Naive thymus-derived CD4-positive, alpha-beta T cell (primary cell): ENCODE results near the gene PGBD5. TPM values are rescaled to one million over a fixed set of nuclear protein-coding genes. Genes with fewer than 3 reads are reported as not detected.

Experiments
- ATAC-seq: fragments of 150-1000 bp; cut with Tn5 transposase; 2 replicates; pipeline ENCODE4 v1.10.0; 2021; ENCODE audit warnings: mild to moderate bottlenecking, moderate library complexity
- CTCF ChIA-PET: fragments of 350-600 bp; sonication (Branson Sonifier 250); formaldehyde crosslinking; loops from one replicate; lab custom pipeline; 2021; ENCODE audit warnings: antibody characterized with exemption; lab: Charles Lee
- POLR2A ChIA-PET: fragments of 350-600 bp; sonication (Branson Sonifier 250); formaldehyde crosslinking; loops from one replicate; lab custom pipeline; 2021; ENCODE audit warnings: antibody characterized with exemption, inconsistent platforms; lab: Charles Lee
- DNase-seq, 9 donors: peaks; one replicate each; pipeline versions ENCODE4 v3.0.0 to v3.0.0-alpha.2; 2020 to 2022; ENCODE audit warnings: mixed read lengths in 1 of 9
- H3K27ac ChIP-seq: one replicate; pipeline ENCODE4 v1.7.0; 2013; ENCODE audit warnings: mild to moderate bottlenecking, low read depth, low read length, moderate library complexity
- H3K27me3 ChIP-seq, 2 donors: one replicate each; pipeline ENCODE4 v1.7.0; 2013; ENCODE audit warnings: low read length in 2 of 2, mild to moderate bottlenecking in 2 of 2, moderate library complexity in 2 of 2; ENCODE audit not compliant: control insufficient read depth in 2 of 2, insufficient read depth in 2 of 2
- H3K36me3 ChIP-seq, 3 experiments: 1 replicate in 2 of 3; 2 replicates in 1 of 3; pipeline ENCODE4 v1.7.0; 2013; ENCODE audit warnings: low read length in 3 of 3, mild to moderate bottlenecking in 3 of 3, moderate library complexity in 1 of 3; ENCODE audit not compliant: insufficient read depth in 3 of 3, control insufficient read depth in 2 of 3
- H3K4me1 ChIP-seq, 2 donors: one replicate each; pipeline ENCODE4 v1.7.0; 2013; ENCODE audit warnings: low read length in 2 of 2, mild to moderate bottlenecking in 2 of 2, moderate library complexity in 1 of 2; ENCODE audit not compliant: control insufficient read depth in 2 of 2, insufficient read depth in 2 of 2
- H3K4me3 ChIP-seq: 2 replicates; pipeline ENCODE4 v1.7.0; 2013; ENCODE audit warnings: mild to moderate bottlenecking, low read length
- H3K9me3 ChIP-seq, 3 experiments: 1 replicate in 2 of 3; 2 replicates in 1 of 3; pipeline ENCODE4 v1.7.0; 2013; ENCODE audit warnings: low read length in 3 of 3; ENCODE audit not compliant: control insufficient read depth in 2 of 3
- H3K27ac Mint-ChIP-seq, 9 donors: one replicate each; pipeline ENCODE4 v1.8.0; 2020 to 2022; ENCODE audit warnings: mixed read lengths in 9 of 9, mild to moderate bottlenecking in 8 of 9, moderate library complexity in 5 of 9, inconsistent platforms in 2 of 9
- H3K27me3 Mint-ChIP-seq, 5 donors: one replicate each; pipeline ENCODE4 v1.8.0; 2021 to 2022; ENCODE audit warnings: mixed read lengths in 5 of 5, mild to moderate bottlenecking in 1 of 5
- H3K36me3 Mint-ChIP-seq, 5 donors: one replicate each; pipeline ENCODE4 v1.8.0; 2020 to 2022; ENCODE audit warnings: mixed read lengths in 5 of 5, mild to moderate bottlenecking in 3 of 5, inconsistent platforms in 1 of 5
- H3K4me1 Mint-ChIP-seq, 7 donors: one replicate each; pipeline ENCODE4 v1.8.0; 2020 to 2022; ENCODE audit warnings: mixed read lengths in 7 of 7, mild to moderate bottlenecking in 3 of 7, inconsistent platforms in 1 of 7
- H3K4me3 Mint-ChIP-seq, 10 donors: one replicate each; pipeline ENCODE4 v1.8.0; 2020 to 2022; ENCODE audit warnings: mild to moderate bottlenecking in 10 of 10, mixed read lengths in 10 of 10, moderate library complexity in 6 of 10, inconsistent platforms in 2 of 10
- H3K9me3 Mint-ChIP-seq, 11 donors: one replicate each; pipeline ENCODE4 v1.8.0; 2020 to 2022; ENCODE audit warnings: mixed read lengths in 11 of 11, mild to moderate bottlenecking in 4 of 11, inconsistent platforms in 1 of 11, moderate library complexity in 1 of 11
- intact Hi-C, 2 donors: fragments of 100-400 bp; cut with micrococcal nuclease; formaldehyde crosslinking; loops; one replicate each; pipeline ENCODE4 v1.15.1; 2023
- polyA plus RNA-seq, 2 donors: library from polyadenylated mRNA; unstranded; fragments of 300-500 nt; fragmentation: Illumina TruSeq; gene quantifications; one replicate each; pipeline ENCODE4 v1.2.3, GENCODE V29; 2021
- total RNA-seq, 6 experiments: library from RNA in 5 of 6; stranded (reverse) in 5 of 6; gene quantifications; 1 replicate in 5 of 6; 2 replicates in 1 of 6; pipeline ENCODE4 v1.2.3 and lab custom pipeline; 2021 to 2026

PGBD5 gene
- total and polyA plus RNA-seq, 7 experiments from 2014 or later: 0.36 TPM; not detected in 6

DNA sequence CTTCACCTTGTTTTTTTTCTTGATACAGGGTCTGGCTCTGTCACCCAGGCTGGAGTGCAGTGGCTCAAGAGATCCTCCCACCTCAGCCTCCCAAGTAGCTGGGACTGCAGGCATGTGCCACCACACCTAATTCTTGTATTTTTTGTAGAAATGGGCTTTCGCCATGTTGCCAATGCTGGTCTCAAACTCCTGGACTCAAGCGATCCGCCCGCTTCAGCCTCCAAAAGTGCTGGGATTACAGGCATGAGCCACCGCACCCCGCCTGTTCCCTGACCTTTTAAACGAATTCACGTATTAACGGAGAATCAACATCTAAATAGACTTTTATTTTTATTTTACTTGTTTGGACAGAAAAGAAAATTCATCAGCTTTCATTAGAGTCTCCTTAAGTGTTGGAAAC is 104.8 kb downstream of the PGBD5 start:
- POLR2A ChIA-PET: no interaction called here
- Mint-ChIP-seq H3K9me3 (no peaks in the 10 kb centered on the region), H3K4me1 (no peaks in the 10 kb centered on the region), H3K27ac (no peak overlapping the region), H3K36me3 (no peaks in the 10 kb centered on the region), H3K27me3 (peaks cover 0 to 8% (median 4%) of the 10 kb centered on the region in 5 donors), H3K4me3 (no peak overlapping the region)
- DNase-seq (no peak), ATAC-seq (no peak)
- no peak overlapping the region for H3K4me3 ChIP-seq
- H3K27me3 ChIP-seq: no peaks in the 10 kb centered on the region
- no peaks in the 10 kb centered on the region for H3K9me3 ChIP-seq
- intact Hi-C loops: no loop called here
- CTCF ChIA-PET: no interaction called here
- H3K27ac ChIP-seq: no peak overlapping the region
- no peaks in the 10 kb centered on the region for H3K36me3 ChIP-seq
- no peaks in the 10 kb centered on the region for H3K4me1 ChIP-seq

DNA sequence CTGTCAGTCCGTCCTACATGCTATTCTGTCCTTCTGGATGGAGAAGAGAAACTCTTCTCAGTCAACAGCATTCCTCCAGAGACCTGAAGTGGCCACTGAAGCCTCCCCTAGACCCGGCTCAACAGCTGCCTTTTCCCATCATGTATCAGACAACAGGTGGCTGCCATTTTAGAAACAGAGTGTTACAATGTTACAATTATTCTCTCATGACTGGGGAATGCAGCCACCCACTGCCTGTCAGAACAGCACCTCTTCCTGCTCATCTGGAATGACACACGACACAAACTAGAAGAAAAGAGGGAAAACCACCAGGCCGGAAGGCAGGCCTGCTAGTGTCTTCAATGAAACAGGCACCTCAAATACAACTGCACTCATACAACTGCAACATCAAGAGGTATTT is 105.3 kb downstream of the PGBD5 start:
- DNase-seq: no peak
- Mint-ChIP-seq H3K27ac (no peak overlapping the region), H3K27me3 (peaks cover 0 to 8% (median 4%) of the 10 kb centered on the region in 5 donors), H3K4me3 (no peak overlapping the region), H3K4me1 (no peaks in the 10 kb centered on the region), H3K36me3 (no peaks in the 10 kb centered on the region), H3K9me3 (no peaks in the 10 kb centered on the region)
- H3K4me3 ChIP-seq: no peak overlapping the region
- no peak overlapping the region for H3K27ac ChIP-seq
- no peaks in the 10 kb centered on the region for H3K27me3 ChIP-seq
- CTCF ChIA-PET: no interaction called here
- POLR2A ChIA-PET: no interaction called here
- intact Hi-C loops: no loop called here
- no peak for ATAC-seq
- H3K4me1 ChIP-seq: no peaks in the 10 kb centered on the region
- no peaks in the 10 kb centered on the region for H3K36me3 ChIP-seq
- H3K9me3 ChIP-seq: no peaks in the 10 kb centered on the region

DNA sequence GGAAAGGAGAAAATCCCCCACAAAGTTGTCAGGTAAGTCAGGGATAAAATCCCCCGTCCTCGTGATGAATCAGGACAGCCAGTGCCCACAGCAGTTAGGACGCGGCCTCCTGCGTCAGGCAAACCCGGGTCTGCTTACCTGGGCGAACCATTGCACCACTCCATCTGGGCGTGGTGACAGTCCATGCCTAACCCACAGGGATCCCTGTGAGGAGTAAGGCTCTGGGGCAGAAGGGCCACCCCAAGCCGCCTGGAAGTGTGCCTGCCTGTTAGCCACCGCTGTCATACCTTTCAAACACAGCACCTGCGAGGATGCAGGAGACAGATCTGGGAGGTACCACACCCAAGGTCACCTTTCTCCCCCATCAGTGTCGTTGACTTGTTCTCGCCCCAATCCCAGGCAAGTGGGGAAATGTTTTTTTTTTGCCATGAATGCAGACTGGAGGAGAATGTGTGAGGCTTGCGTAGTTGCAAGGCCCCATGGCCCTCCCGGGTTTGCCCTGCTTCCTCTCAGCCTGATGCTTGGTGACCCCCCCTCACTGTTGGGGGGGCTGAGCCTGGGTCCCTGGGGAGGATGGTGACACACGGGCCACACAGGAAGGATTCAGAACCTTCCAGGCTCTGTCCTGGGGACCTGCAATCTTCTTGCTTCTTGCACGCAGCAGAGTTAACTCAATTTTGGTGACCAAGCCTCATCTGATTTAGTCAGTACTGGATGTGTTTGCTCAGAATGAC is 107.0 kb downstream of the PGBD5 start:
- H3K4me1 ChIP-seq: no peaks in the 10 kb centered on the region
- intact Hi-C loops: loop anchor here in 1 of 2 donors (10.0 kb wide), 1 partner anchor 114 kb away; no protein-coding TSS in a partner anchor
- ATAC-seq (no peak), DNase-seq (no peak)
- Mint-ChIP-seq H3K9me3 (no peaks in the 10 kb centered on the region), H3K4me3 (no peak overlapping the region), H3K27ac (no peak overlapping the region), H3K27me3 (peaks cover 3 to 8% (median 5%) of the 10 kb centered on the region in 5 donors), H3K4me1 (no peaks in the 10 kb centered on the region), H3K36me3 (no peaks in the 10 kb centered on the region)
- H3K36me3 ChIP-seq: no peaks in the 10 kb centered on the region
- CTCF ChIA-PET: no interaction called here
- no peaks in the 10 kb centered on the region for H3K27me3 ChIP-seq
- H3K27ac ChIP-seq: no peak overlapping the region
- no peaks in the 10 kb centered on the region for H3K9me3 ChIP-seq
- POLR2A ChIA-PET: no interaction called here
- H3K4me3 ChIP-seq: no peak overlapping the region

DNA sequence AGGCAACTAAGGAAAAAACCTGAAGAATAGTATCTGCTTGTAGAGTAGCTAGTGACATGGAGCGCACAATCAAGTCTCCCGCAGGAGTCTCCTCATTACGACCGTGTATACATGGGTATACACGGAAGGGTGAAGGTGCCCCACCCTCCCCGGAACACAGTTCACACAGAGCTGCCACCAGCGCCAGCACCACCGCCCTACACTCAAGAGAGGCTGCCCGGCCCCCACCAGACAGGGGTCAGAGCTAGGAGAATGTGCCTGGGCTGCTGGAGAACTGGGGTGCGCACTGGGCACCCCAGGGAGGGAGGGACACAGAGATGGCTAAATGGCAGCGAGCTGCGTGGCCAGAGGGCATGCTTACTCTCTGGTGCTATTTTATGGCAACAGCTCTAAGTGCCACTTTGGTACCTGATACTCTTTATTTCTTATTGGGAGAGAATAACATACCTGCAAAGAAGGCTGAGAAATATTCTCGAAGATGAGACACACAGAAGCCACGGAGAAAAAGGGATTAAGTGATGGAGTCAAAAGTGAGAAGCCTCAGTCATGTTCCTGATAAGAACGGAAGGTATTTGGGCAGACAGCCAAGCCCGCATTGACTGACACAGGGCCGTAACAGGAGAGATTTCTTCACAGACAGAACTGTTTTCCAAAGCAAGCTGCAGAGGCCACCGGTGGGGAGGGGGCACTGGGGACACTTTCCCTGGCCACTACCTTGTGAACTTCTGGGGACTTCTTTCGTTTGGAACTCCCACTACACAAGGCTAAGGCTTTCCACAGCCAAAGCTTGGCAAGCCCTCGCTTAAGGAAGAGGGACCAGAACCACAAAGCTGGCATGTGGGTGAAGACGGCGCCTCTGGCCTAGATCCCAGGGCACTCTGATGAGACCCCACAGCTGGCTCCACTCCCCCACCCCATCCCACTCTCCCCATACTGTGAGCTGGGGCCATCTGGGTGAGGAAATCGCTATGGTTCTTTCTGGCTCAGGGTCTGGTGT is 108.0 kb downstream of the PGBD5 start:
- ATAC-seq (no peak), DNase-seq (no peak)
- Histone ChIP-seq H3K27ac (no peak overlapping the region), H3K27me3 (no peaks in the 10 kb centered on the region), H3K9me3 (no peaks in the 10 kb centered on the region), H3K36me3 (no peaks in the 10 kb centered on the region), H3K4me1 (no peaks in the 10 kb centered on the region), H3K4me3 (no peak overlapping the region)
- Mint-ChIP-seq H3K36me3 (no peaks in the 10 kb centered on the region), H3K4me3 (no peak overlapping the region), H3K9me3 (no peaks in the 10 kb centered on the region), H3K4me1 (no peaks in the 10 kb centered on the region), H3K27me3 (peaks cover 4 to 9% (median 7%) of the 10 kb centered on the region in 5 donors), H3K27ac (no peak overlapping the region)
- ChIA-PET POLR2A (no interaction called here), CTCF (no interaction called here)
- intact Hi-C loops: loop anchor here in 1 of 2 donors (10.0 kb wide), 1 partner anchor 113 kb away; no protein-coding TSS in a partner anchor

DNA sequence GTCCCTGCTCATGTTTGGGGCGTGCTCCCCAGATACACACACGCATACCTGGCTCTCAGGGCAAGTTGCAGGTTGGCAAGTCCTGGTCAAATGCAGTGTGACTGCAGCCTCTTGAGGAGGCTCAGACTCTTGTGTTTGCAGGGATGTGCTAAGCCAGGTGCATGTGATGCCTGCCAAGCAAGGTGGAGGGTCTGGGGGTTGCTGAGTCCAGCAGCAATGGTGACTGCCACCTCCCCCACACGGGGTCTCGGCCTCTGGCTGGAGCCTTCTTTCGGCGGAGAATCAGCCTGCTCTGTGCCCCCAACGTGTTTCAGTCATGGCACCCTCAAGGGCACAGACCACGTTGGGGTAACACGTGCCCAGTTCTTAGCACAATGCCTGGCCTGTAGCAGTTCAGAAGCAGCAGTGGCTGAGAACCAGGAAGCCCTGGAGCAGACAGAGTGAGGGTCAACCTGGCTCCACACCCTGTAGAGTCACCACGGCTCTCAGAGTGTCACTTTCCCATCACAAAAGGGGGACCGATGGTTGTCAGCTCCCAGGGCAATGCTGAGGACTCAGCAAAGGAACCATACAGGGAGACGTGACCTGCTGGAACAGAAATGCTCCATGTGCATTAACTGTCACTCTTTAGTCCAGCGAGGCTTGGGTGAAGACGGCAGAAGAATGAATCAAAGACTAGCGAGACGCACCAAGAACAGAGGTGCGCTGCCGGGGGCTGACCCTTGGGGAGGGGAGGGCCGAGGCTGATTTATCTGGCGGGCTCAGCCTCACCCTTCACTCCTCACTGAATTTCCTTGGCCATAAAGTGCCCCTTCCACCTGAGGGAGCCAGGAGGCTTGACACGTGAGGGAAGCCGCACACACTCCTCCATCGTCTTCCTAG is 109.0 kb downstream of the PGBD5 start:
- Mint-ChIP-seq H3K36me3 (no peaks in the 10 kb centered on the region), H3K4me1 (no peaks in the 10 kb centered on the region), H3K4me3 (no peak overlapping the region), H3K27ac (no peak overlapping the region), H3K27me3 (peaks cover 4 to 9% (median 8%) of the 10 kb centered on the region in 5 donors), H3K9me3 (no peaks in the 10 kb centered on the region)
- H3K9me3 ChIP-seq: no peaks in the 10 kb centered on the region
- DNase-seq (no peak), ATAC-seq (no peak)
- POLR2A ChIA-PET: interaction anchor here (0.7 kb wide), 1 partner anchor 138 kb away, joined by 3 read pairs; no protein-coding TSS in a partner anchor
- intact Hi-C loops: loop anchor here in 1 of 2 donors (10.0 kb wide), 1 partner anchor 112 kb away; no protein-coding TSS in a partner anchor
- H3K27ac ChIP-seq: no peak overlapping the region
- CTCF ChIA-PET: no interaction called here
- no peaks in the 10 kb centered on the region for H3K27me3 ChIP-seq
- H3K36me3 ChIP-seq: no peaks in the 10 kb centered on the region
- H3K4me1 ChIP-seq: no peaks in the 10 kb centered on the region
- H3K4me3 ChIP-seq: no peak overlapping the region

DNA sequence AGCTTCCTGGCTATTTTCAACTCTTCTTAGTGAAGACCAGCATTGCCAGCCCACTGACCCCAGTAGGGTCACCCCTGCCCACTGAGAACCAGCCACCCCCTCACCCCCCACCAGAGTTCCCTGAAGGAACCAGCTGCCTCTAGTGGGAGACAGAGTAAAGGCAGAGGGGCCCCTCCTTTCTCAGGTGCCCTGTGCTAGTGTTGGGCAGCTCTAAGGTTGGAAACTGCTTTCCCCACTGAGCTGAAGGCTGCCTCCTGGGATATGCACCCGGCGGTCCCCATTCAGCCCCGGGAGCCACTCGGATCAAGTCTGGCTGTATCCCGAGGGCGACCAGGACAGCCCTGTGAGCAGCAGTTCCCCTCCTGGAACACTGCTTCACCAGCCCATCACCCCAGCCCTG is 111.0 kb downstream of the PGBD5 start:
- intact Hi-C loops: loop anchor here in 1 of 2 donors (10.0 kb wide), 1 partner anchor 110 kb away; no protein-coding TSS in a partner anchor
- Mint-ChIP-seq H3K4me1 (peaks cover 2 to 5% (median 4%) of the 10 kb centered on the region in 7 donors), H3K4me3 (no peak overlapping the region), H3K27me3 (peaks cover 5 to 19% (median 11%) of the 10 kb centered on the region in 5 donors), H3K27ac (peak overlapping the region in 1 of 9 donors; percentile 59), H3K36me3 (no peaks in the 10 kb centered on the region), H3K9me3 (no peaks in the 10 kb centered on the region)
- H3K36me3 ChIP-seq: no peaks in the 10 kb centered on the region
- DNase-seq (no peak), ATAC-seq (no peak)
- no peaks in the 10 kb centered on the region for H3K9me3 ChIP-seq
- H3K27ac ChIP-seq: no peak overlapping the region
- ChIA-PET POLR2A (no interaction called here), CTCF (interaction anchor here (1.0 kb wide), 1 partner anchor 1057 kb away, joined by 4 read pairs; no protein-coding TSS in a partner anchor)
- H3K27me3 ChIP-seq: no peaks in the 10 kb centered on the region
- H3K4me1 ChIP-seq: peaks cover 3% of the 10 kb centered on the region in 2 donors
- no peak overlapping the region for H3K4me3 ChIP-seq
